DMS 273 treated with DMSO at 0.1 percent for 48 hours (cell line): Measurements from ENCODE around the gene TNFSF9.
"Not testable (repeated sequence)": the region's sequence is repeated elsewhere in the genome, so short reads cannot be mapped to it uniquely, and the experiment has no call there.

Source experiments
- DNase-seq: peaks from one replicate; lab custom pipeline; 2025; lab: John Stamatoyannopoulos, UW

TNFSF9 gene

DNA sequence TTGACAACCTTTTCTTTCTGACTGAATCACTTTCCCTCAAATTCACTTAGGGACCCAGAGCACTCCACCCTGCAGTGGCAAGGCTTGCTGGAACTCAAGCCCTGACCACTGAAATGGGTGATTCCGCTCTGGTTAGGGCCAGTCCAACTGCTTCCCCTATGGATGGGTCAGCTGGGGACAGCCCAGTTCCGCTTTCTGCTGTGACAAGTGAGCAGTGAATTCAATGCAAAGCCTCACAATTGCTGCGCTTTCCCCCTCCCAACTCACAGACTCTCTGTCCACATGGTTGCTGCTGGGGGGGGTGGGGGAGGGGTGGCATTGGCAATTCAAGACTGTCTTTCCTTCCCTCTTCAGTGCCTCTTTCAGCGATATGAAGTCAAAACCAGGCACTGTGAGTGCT lies 41.4 kb downstream of the TNFSF9 start:
- no peak for DNase-seq

DNA sequence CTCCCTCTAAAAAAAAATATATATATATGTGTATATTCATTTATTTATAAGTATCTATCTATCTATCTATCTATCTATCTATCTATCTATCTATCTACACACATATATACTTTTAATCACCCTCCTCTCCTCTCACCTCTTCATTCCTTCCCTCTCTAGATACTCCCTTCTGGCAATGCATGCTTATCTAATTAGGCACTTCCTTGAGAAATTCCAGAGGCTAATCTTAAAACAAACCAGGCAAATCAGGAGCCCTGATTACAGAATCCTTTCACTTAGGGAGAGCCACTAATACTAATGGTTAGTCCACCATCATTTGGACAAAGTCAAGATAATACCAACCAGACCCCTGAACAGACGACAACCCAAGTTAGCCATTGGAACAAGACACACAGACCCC lies 42.5 kb downstream of the TNFSF9 start:
- DNase-seq = no peak

DNA sequence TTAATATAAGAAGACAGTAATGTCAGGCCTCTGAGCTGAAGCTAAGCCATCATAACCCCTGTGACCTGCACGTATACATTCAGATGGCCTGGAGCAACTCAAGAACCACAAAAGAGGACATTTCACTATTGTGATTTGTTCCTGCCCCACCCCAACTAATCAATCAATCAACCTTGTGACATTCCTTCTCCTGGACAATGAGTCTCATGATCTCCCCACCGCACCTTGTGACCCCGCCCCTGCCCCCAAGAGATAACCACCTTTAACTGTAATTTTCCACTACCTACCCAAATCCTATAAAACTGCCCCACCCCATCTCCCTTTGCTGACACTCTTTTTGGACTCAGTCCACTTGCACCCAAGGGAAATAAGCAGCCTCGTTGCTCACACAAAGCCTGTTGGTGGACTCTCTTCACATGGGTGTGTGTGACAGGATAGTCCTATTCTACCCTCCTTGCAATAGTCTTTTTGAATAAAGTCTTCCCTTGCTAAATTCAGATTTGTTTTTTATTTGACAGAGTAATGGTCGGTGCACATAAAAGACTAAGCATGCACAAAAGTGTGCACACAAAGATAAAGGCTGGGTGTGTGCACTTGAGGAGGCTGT lies 46.1 kb downstream of the TNFSF9 start:
- no peak for DNase-seq

DNA sequence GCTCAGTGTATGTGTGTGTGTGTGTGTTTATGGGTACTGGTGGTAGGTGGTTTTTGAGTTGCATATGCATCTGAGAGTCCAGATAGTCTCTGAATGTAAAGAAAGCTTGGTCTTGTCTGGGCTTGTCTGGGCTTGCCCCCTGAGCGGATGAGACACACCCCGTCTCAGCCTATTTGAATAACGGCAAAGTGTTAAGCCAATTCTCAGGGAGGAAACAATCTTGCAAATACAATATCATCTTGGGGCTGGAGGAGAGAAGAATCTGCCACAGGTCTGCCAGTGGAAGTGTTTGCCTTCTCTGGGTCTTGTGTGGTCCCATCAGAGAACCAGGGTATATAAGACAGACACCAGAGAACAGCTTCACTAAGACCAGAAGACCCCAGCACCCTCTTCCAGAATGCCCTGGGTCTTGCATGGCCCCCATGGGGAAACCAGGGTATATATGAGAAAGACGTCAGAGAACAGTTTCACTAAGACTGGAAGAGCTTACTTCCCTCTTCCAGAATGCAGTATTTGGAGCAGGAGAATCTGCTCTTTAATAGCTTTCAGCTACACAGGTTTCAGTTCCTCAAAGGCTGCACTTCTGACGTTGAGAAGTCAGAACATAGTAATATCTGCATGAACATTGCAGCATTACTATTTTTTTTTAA lies 46.8 kb downstream of the TNFSF9 start:
- no peak for DNase-seq

DNA sequence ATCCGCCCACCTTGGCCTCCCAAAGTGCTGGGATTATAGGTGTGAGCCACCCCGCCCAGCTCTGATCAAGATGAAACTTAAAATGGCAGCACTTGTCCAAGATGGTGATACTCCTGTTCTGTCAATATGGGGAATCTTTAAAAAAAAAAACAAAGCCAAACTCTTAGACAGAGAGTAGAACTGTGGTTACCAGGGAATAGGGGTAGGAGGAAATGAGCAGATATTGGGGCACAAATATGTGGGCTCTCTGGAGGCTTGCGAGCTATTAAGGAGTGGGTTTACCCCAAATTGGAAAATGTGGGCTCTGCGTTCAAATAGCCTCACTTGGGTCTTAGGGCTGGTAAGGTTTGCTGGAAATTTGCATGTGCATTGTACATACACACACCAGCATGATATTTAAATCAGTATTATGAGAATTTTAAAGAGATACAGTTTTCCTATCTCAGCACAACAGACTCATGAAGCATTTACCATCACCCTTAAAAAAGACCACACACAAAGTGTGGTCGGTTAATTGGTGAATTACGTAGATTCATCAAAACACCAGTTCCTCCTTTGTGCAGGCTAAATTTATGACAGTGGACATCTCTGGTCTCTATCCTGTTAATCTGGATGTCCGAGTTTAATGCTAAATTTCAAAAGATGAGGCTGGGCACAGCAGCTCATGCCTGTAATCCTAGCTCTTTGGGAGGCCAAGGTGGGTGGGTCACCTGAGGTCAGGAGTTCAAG lies 48.8 kb downstream of the TNFSF9 start:
- no peak for DNase-seq

DNA sequence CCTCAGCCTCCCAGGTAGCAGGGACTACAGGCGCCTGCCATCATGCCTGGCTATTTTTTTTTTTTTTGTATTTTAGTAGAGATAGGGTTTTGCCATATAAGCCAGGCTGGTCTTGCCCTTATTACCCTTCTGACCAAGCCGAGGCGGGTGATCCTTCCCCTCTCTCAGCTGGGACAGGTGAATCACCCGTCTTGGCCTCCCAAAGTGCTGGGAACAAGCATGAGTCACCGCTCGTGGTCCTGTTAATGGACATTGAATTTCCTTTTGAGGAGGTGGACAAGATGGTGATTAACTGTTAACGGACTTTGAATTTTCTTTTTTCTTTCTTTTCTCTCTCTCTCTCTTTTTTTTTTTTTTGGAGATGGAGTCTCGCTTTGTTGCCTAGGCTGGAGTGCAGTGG lies 49.5 kb downstream of the TNFSF9 start:
- no peak for DNase-seq

DNA sequence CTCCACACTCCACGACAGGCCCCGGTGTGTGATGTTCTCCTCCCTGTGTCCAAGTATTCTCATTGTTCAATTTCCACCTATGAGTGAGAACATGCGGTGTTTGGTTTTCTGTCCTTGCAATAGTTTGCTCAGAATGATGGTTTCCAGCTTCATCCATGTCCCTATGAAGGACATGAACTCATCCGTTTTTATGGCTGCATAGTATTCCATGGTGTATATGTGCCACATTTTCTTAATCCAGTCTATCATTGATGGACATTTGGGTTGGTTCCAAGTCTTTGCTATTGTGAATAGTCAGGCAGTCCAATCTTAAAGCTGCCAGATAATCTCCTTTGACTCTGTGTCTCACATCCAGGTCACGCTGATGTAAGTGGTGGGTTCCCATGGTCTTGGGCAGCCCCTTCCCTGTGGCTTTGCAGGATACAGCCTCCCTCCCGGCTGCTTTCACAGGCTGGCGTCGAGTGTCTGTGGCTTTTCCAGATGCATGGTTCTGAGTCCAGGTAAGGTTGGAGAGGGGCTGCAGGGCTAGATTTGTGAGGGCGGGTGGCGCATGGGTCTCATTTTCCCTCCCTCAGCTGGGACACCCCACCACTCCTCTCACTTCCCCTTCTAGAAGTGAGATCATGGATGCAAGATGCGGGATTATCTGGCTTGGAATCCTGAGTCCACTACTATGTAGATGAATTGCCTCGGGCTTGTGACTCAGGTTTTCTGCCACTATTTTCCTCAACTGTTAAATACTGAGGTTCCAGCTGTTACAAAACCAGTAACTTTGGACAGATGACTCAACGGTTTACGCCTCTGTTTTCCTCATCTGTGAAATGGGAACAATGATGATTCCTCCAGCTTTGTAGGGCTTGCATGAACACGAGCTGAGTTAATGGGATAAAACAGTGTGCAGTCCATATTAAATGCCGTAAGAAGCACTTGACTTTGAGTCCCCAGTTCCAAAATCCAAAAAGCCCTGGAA lies 52.0 kb downstream of the TNFSF9 start:
- DNase-seq = not testable (repeated sequence)
